NCI-H2227 (cell line): Measurements from ENCODE around the gene HHATL.

ENCODE experiments used
- DNase-seq: peaks from one replicate; lab custom pipeline; 2025; ENCODE audit not compliant: unreplicated experiment; lab: John Stamatoyannopoulos, UW

Gene HHATL

GRCh38 chr3:42702066-42702951 is at the start of gene HHATL:
Gene HHATL (minus strand): TSS chr3:42702798. CDS start chr3:42700826, 1,972 bp downstream.
- DNase-seq = peak; percentile 27

GRCh38 chr3:42751609-42752008 is 49.0 kb upstream of the HHATL start:
- no peak for DNase-seq

- DNase-seq = no peak
These were observed 48.2 kb upstream of the HHATL start for GRCh38 chr3:42750834-42751233.

GRCh38 chr3:42749753-42750231 is 47.2 kb upstream of the HHATL start:
- DNase-seq = no peak

- DNase-seq = no peak
These were observed 46.6 kb upstream of the HHATL start for GRCh38 chr3:42749025-42749752.

- no peak for DNase-seq
These were observed 45.0 kb upstream of the HHATL start for GRCh38 chr3:42747581-42747980.

GRCh38 chr3:42746455-42747450 is 44.2 kb upstream of the HHATL start:
- DNase-seq = no peak

GRCh38 chr3:42745776-42746454 is 43.3 kb upstream of the HHATL start:
- no peak for DNase-seq

GRCh38 chr3:42745291-42745745 is 42.7 kb upstream of the HHATL start:
- DNase-seq = no peak

- DNase-seq = no peak
These were observed 40.8 kb upstream of the HHATL start for GRCh38 chr3:42743204-42743995.

- DNase-seq = no peak
These were observed 40.1 kb upstream of the HHATL start for GRCh38 chr3:42742688-42743087.

GRCh38 chr3:42742259-42742658 is 39.7 kb upstream of the HHATL start:
- no peak for DNase-seq

GRCh38 chr3:42741796-42742195 is 39.2 kb upstream of the HHATL start:
- no peak for DNase-seq

GRCh38 chr3:42739401-42740158 is 37.0 kb upstream of the HHATL start:
- DNase-seq = no peak

GRCh38 chr3:42736531-42736930 is 33.9 kb upstream of the HHATL start:
- DNase-seq = no peak

- DNase-seq = no peak
These were observed 33.5 kb upstream of the HHATL start for GRCh38 chr3:42736081-42736480.

GRCh38 chr3:42735615-42736014 is 33.0 kb upstream of the HHATL start:
- DNase-seq = no peak

GRCh38 chr3:42735019-42735418 is 32.4 kb upstream of the HHATL start:
- no peak for DNase-seq
